Astrocyte (in vitro differentiated cells and primary cell): ENCODE results near the gene HSF2BP.

Experiments used
- CTCF ChIP-seq: IDR thresholded peaks from 2 replicates; pipeline ENCODE4 v1.5.1; 2011; ENCODE audit warnings: low read depth, mild to moderate bottlenecking, inconsistent platforms, low read length, moderate library complexity; ENCODE audit not compliant: insufficient read depth
- EZH2 ChIP-seq: IDR thresholded peaks from 2 replicates; pipeline ENCODE4 v1.6.1; 2012; ENCODE audit warnings: mild to moderate bottlenecking, low read length, inconsistent platforms; ENCODE audit not compliant: insufficient read depth

- TF ChIP-seq CTCF = no peak
- no peak for TF ChIP-seq EZH2
Observed at GRCh38 chr21:43696214-43696613, 36.9 kb upstream of the HSF2BP start.
